Stomach (tissue), 4 donors: ENCODE data around the gene GPBP1.

ENCODE experiments used
- CTCF ChIP-seq, 7 experiments: fragments of 450-650 bp in 4 of 7; fragments of 200-600 bp in 3 of 7; sonication (generic) in 3 of 7; IDR thresholded peaks; one replicate each; pipeline ENCODE4 v1.5.1; 2016 to 2019; ENCODE audit warnings: antibody characterized with exemption in 7 of 7, control low read depth in 2 of 7, mild to moderate bottlenecking in 1 of 7
- POLR2AphosphoS5 ChIP-seq, 3 donors: sonication (generic); formaldehyde crosslinking; IDR thresholded peaks; one replicate each; pipeline ENCODE4 v1.6.1; 2016; ENCODE audit warnings: antibody characterized with exemption in 3 of 3

GRCh38 chr5:57267805-57268204, 93.9 kb downstream of the GPBP1 start:
- TF ChIP-seq CTCF (IDR thresholded peaks at IDR 0.05) (no peak), POLR2AphosphoS5 (IDR thresholded peaks at IDR 0.05) (no peak)
